Measurements from ENCODE around the gene RUNX2.

- no peak for TF ChIP-seq CTCF (IDR thresholded peaks at IDR 0.05)
- TF ChIP-seq EZH2phosphoT487 (IDR thresholded peaks at IDR 0.05): no peak
- TF ChIP-seq EZH2 (IDR thresholded peaks at IDR 0.05): no peak
Measured at GRCh38 chr6:45299096-45299581, 29.0 kb upstream of the RUNX2 start.
